Mucosa of stomach (tissue), 1 donor: ENCODE measurements around the gene HRAS.

ENCODE experiments used
- H3K27me3 ChIP-seq: one replicate; pipeline ENCODE4 v1.7.0; 2013; ENCODE audit warnings: mild to moderate bottlenecking, low read length; ENCODE audit not compliant: control insufficient read depth, insufficient read depth
- H3K36me3 ChIP-seq: one replicate; pipeline ENCODE4 v1.7.0; 2013; ENCODE audit warnings: low read length; ENCODE audit not compliant: control insufficient read depth, insufficient read depth
- H3K4me1 ChIP-seq: one replicate; pipeline ENCODE4 v1.7.0; 2013; ENCODE audit warnings: mild to moderate bottlenecking, low read length; ENCODE audit not compliant: control insufficient read depth, insufficient read depth
- H3K4me3 ChIP-seq: one replicate; pipeline ENCODE4 v1.7.0; 2013; ENCODE audit warnings: low read length
- H3K9ac ChIP-seq: one replicate; pipeline ENCODE4 v1.7.0; 2013; ENCODE audit warnings: mild to moderate bottlenecking, low read length, moderate library complexity
- H3K9me3 ChIP-seq: one replicate; pipeline ENCODE4 v1.7.0; 2013; ENCODE audit warnings: mild to moderate bottlenecking, low read length, moderate library complexity; ENCODE audit not compliant: control insufficient read depth
- donor health status: Pancreatic carcinoma.

HRAS gene

GRCh38 chr11:488062-488461 is 47.3 kb downstream of the HRAS start:
- no peak overlapping the region for H3K9ac ChIP-seq
- H3K36me3 ChIP-seq: no peaks in the 10 kb centered on the region
- peaks cover 7% of the 10 kb centered on the region for H3K4me1 ChIP-seq
- H3K9me3 ChIP-seq: no peaks in the 10 kb centered on the region
- no peak overlapping the region for H3K4me3 ChIP-seq
- H3K27me3 ChIP-seq: no peaks in the 10 kb centered on the region

DNA sequence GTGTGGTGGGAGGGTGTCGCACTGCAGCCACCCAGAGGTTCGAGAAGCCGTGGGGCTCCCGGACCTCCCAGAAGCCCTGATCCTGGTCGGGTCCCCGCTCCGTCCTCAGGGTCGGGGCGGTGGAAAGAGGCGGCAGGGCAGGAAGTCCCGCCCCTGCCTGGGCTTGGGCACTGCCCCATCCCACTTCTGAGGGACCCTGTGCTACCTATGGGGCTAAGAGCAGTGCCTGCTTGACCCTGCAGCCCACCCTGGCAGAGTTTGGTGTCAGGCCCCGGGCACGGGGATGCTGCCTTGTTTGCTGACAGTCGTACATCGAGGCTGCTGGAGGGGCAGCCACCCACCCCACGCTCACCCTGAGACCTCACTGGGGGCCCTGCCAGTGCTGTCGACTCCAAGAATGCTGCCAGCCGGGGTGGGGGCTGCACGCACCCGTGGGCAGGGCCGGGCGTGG is 47.8 kb downstream of the HRAS start:
- no peaks in the 10 kb centered on the region for H3K27me3 ChIP-seq
- no peak overlapping the region for H3K4me3 ChIP-seq
- H3K9me3 ChIP-seq: no peaks in the 10 kb centered on the region
- H3K4me1 ChIP-seq: peaks cover 7% of the 10 kb centered on the region
- H3K36me3 ChIP-seq: no peaks in the 10 kb centered on the region
- no peak overlapping the region for H3K9ac ChIP-seq

DNA sequence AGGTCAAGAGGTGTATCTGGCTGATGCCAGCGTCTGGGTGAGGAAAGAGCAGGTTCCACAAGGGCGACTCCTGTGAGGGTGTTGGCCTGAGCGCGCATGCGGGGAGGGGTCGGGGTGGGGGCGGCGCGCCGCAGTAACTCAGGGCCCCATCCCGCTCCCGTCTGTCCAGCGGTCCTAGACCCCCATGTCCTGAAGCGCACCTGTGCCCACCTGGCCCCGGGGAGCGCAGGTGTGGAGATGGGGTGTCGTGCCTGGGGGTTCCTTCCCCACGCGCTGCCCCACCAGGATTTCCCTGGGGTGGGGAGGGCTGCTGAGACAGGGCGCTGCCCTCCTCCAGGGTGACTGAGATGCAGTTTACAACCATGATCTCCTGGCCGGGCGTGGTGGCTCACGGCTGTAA is 49.2 kb downstream of the HRAS start:
- H3K4me3 ChIP-seq: no peak overlapping the region
- H3K27me3 ChIP-seq: no peaks in the 10 kb centered on the region
- no peaks in the 10 kb centered on the region for H3K36me3 ChIP-seq
- no peak overlapping the region for H3K9ac ChIP-seq
- H3K4me1 ChIP-seq: peaks cover 7% of the 10 kb centered on the region
- no peaks in the 10 kb centered on the region for H3K9me3 ChIP-seq

GRCh38 chr11:484616-485015 is 50.8 kb downstream of the HRAS start:
- H3K9ac ChIP-seq: no peak overlapping the region
- no peaks in the 10 kb centered on the region for H3K9me3 ChIP-seq
- H3K4me3 ChIP-seq: no peak overlapping the region
- peaks cover 7% of the 10 kb centered on the region for H3K4me1 ChIP-seq
- H3K36me3 ChIP-seq: no peaks in the 10 kb centered on the region
- H3K27me3 ChIP-seq: no peaks in the 10 kb centered on the region
